Measurements from ENCODE around the gene WDR62. TPM values are rescaled to one million over a fixed set of nuclear protein-coding genes. Genes with fewer than 3 reads are reported as not detected.

Gene WDR62
- total RNA-seq, 1 experiment from 2014 or later = 51.4 TPM

DNA sequence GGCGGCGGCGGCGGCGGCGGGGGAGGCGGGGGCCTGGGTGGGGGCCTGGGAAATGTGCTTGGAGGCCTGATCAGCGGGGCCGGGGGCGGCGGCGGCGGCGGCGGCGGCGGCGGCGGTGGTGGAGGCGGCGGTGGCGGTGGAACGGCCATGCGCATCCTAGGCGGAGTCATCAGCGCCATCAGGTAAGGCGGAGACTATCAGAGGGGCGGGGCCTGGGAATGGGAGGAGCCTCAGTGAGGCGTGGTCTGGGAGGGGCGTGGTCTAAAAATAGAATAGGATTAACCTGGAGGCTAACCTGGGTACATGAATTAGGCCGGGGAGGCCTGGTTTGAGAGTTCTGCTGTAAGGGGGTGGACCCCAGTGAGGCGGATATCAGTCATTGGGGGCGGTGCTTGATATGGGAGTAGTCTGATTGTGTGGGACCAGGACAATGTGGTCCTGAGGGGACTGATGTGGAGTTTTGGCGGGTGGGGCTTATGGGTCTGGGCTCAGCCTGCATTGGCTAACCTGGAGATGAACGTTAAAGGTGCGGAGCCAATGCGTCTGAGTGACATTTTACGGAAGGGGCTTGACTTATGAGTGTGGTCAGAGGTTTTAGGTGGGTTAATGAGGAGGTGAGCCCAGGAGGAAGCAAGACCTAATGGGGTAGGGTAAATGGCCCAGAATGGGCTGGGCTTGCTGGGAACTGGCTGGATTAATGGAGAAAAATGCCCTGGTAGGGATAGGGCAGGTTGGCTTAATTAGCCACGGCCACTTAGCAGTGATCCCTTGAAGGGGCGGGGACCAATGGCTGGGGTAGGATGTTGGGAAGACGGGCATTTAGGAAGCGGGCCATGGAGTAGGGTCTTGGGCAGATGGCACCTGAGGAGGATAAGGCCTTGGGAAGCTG is 86.6 kb downstream of the WDR62 start:
- ChIA-PET POLR2A (interaction anchor here (0.6 kb wide), 1 partner anchor 14 kb away, joined by 13 read pairs; no protein-coding TSS in a partner anchor), CTCF (interaction anchor here (0.6 kb wide), 1 partner anchor 229 kb away, joined by 3 read pairs; no protein-coding TSS in a partner anchor)

DNA sequence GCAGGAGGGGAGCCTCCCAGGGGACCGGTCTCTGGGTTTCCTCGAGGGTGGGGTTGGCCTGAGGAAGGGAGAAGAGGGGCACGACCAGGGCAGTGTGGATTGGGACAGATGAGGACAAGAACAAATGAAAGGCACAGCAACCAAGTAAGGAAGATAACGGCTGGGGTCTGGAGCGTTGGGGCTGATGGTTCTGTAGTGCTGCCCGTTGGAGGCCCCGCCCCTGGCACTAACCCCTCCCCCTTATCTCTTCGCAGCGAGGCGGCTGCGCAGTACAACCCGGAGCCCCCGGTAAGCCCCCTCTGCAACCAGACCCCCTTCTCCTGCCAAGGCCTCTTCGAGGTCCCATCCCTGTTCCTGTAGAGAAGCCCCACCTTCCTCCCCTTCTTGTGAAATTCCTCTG is 87.3 kb downstream of the WDR62 start:
- ATAC-seq (no peak), DNase-seq (ENCODE audit: low read depth, low spot score) (no peak)
- TF ChIP-seq, protein P1, sequence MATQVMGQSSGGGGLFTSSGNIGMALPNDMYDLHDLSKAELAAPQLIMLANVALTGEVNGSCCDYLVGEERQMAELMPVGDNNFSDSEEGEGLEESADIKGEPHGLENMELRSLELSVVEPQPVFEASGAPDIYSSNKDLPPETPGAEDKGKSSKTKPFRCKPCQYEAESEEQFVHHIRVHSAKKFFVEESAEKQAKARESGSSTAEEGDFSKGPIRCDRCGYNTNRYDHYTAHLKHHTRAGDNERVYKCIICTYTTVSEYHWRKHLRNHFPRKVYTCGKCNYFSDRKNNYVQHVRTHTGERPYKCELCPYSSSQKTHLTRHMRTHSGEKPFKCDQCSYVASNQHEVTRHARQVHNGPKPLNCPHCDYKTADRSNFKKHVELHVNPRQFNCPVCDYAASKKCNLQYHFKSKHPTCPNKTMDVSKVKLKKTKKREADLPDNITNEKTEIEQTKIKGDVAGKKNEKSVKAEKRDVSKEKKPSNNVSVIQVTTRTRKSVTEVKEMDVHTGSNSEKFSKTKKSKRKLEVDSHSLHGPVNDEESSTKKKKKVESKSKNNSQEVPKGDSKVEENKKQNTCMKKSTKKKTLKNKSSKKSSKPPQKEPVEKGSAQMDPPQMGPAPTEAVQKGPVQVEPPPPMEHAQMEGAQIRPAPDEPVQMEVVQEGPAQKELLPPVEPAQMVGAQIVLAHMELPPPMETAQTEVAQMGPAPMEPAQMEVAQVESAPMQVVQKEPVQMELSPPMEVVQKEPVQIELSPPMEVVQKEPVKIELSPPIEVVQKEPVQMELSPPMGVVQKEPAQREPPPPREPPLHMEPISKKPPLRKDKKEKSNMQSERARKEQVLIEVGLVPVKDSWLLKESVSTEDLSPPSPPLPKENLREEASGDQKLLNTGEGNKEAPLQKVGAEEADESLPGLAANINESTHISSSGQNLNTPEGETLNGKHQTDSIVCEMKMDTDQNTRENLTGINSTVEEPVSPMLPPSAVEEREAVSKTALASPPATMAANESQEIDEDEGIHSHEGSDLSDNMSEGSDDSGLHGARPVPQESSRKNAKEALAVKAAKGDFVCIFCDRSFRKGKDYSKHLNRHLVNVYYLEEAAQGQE (IDR thresholded peaks at IDR 0.05; ENCODE audit: insufficient read depth in 1 of 2, low read depth in 2 of 2, low read length in 1 of 2) = no peak
- no peak for TF ChIP-seq POLR2AphosphoS5 (IDR thresholded peaks at IDR 0.05; ENCODE audit: low read depth, low read length)
- TF ChIP-seq, protein P2, sequence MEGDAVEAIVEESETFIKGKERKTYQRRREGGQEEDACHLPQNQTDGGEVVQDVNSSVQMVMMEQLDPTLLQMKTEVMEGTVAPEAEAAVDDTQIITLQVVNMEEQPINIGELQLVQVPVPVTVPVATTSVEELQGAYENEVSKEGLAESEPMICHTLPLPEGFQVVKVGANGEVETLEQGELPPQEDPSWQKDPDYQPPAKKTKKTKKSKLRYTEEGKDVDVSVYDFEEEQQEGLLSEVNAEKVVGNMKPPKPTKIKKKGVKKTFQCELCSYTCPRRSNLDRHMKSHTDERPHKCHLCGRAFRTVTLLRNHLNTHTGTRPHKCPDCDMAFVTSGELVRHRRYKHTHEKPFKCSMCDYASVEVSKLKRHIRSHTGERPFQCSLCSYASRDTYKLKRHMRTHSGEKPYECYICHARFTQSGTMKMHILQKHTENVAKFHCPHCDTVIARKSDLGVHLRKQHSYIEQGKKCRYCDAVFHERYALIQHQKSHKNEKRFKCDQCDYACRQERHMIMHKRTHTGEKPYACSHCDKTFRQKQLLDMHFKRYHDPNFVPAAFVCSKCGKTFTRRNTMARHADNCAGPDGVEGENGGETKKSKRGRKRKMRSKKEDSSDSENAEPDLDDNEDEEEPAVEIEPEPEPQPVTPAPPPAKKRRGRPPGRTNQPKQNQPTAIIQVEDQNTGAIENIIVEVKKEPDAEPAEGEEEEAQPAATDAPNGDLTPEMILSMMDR (IDR thresholded peaks at IDR 0.05) = no peak
- TF ChIP-seq TCF7L2 (IDR thresholded peaks at IDR 0.05; ENCODE audit: low read depth, low read length) = no peak
- no peak for TF ChIP-seq SIN3A (IDR thresholded peaks at IDR 0.05; ENCODE audit: borderline replicate concordance, insufficient read depth, low read depth, low read length)
- H3K4me3 ChIP-seq (ENCODE audit: low read depth in 2 of 2, low read length in 2 of 2) = peak overlapping the region in 1 of 2 experiments; percentile 77; a peak in 2 of 4 replicates
- ChIA-PET CTCF (no interaction called here), POLR2A (interaction anchor here (0.6 kb wide), 1 partner anchor 46 kb away, joined by 3 read pairs; no protein-coding TSS in a partner anchor)
- no peaks in the 10 kb centered on the region for H3K27me3 ChIP-seq (ENCODE audit: control insufficient read depth, insufficient read depth, low read length)
- no peak overlapping the region for H3K27ac ChIP-seq (ENCODE audit: low read length)
- no TSS peak for BruUV-seq (replicated peaks)
- peaks cover 17% of the 10 kb centered on the region for H3K36me3 ChIP-seq (ENCODE audit: control insufficient read depth, insufficient read depth, low read length)
- intact Hi-C loops (cut with micrococcal nuclease; ENCODE audit: unreplicated experiment) (no loop called here), in situ Hi-C loops (cut with HindIII; ENCODE audit: low pct_unique_long_range_greater_than_20kb, low sequenced_read_pairs) (no loop called here)
- H3K4me1 ChIP-seq (ENCODE audit: control insufficient read depth, insufficient read depth, low read length) = peaks cover 14% of the 10 kb centered on the region
- H3K9me3 ChIP-seq (ENCODE audit: control insufficient read depth, insufficient read depth, low read depth, low read length) = no peaks in the 10 kb centered on the region

More for the DNA sequence above, 86.6 kb downstream of the WDR62 start:
- no peaks in the 10 kb centered on the region for H3K9me3 ChIP-seq (ENCODE audit: control insufficient read depth, insufficient read depth, low read depth, low read length)
- peak; percentile 72 for ATAC-seq
- peak overlapping the region; percentile 60 for H3K27ac ChIP-seq (ENCODE audit: low read length)
- intact Hi-C loops (cut with micrococcal nuclease; ENCODE audit: unreplicated experiment) = no loop called here
- TF ChIP-seq SIN3A (IDR thresholded peaks at IDR 0.05; ENCODE audit: borderline replicate concordance, insufficient read depth, low read depth, low read length) = no peak
- TF ChIP-seq, protein P1 (IDR thresholded peaks at IDR 0.05; ENCODE audit: insufficient read depth in 1 of 2, low read depth in 2 of 2, low read length in 1 of 2) = 0 out of 4 replicates have a peak, but pooled peaks of 1 of the 2 experiments have one; percentile 4
- peaks cover 17% of the 10 kb centered on the region for H3K36me3 ChIP-seq (ENCODE audit: control insufficient read depth, insufficient read depth, low read length)
- peak; percentile 39 for DNase-seq (ENCODE audit: low read depth, low spot score)
- in situ Hi-C loops (cut with HindIII; ENCODE audit: low pct_unique_long_range_greater_than_20kb, low sequenced_read_pairs) = no loop called here
- H3K27me3 ChIP-seq (ENCODE audit: control insufficient read depth, insufficient read depth, low read length) = no peaks in the 10 kb centered on the region
- H3K4me1 ChIP-seq (ENCODE audit: control insufficient read depth, insufficient read depth, low read length) = peaks cover 19% of the 10 kb centered on the region
- peak overlapping the region; percentile 75 to 96 for H3K4me3 ChIP-seq (ENCODE audit: low read depth in 2 of 2, low read length in 2 of 2)
- BruUV-seq (replicated peaks) = no TSS peak
